Fibroblast of peridontal ligament (primary cell): ENCODE results near the gene TMPRSS6.
A peak's percentile ranks its signal among the peaks of the same experiment; 100 is the strongest.
"Not testable (repeated sequence)": the region's sequence is repeated elsewhere in the genome, so short reads cannot be mapped to it uniquely, and the experiment has no call there.

Experiments used
- DNase-seq: peaks from one replicate; pipeline ENCODE4 v3.0.0-alpha.2; 2010; ENCODE audit errors: extremely low read depth

TMPRSS6 gene

GRCh38 chr22:37088750-37089408, 20.6 kb downstream of the TMPRSS6 start:
- DNase-seq: no peak

GRCh38 chr22:37088108-37088605, 21.4 kb downstream of the TMPRSS6 start:
- no peak for DNase-seq

- DNase-seq: no peak
Measured at GRCh38 chr22:37086184-37086583, 23.3 kb downstream of the TMPRSS6 start.

- no peak for DNase-seq
Measured at GRCh38 chr22:37084385-37084784, 25.1 kb downstream of the TMPRSS6 start.

- DNase-seq: no peak
Measured at GRCh38 chr22:37083914-37084313, 25.6 kb downstream of the TMPRSS6 start.

GRCh38 chr22:37082251-37082873, 27.2 kb downstream of the TMPRSS6 start:
- DNase-seq: no peak

GRCh38 chr22:37080838-37081237, 28.7 kb downstream of the TMPRSS6 start:
- DNase-seq: no peak

GRCh38 chr22:37080438-37080837, 29.1 kb downstream of the TMPRSS6 start:
- DNase-seq: no peak

GRCh38 chr22:37079668-37080171, 29.8 kb downstream of the TMPRSS6 start:
- DNase-seq: peak; percentile 4

- no peak for DNase-seq
Measured at GRCh38 chr22:37079158-37079557, 30.4 kb downstream of the TMPRSS6 start.

- peak; percentile 39 for DNase-seq
Measured at GRCh38 chr22:37077802-37078448, 31.6 kb downstream of the TMPRSS6 start.

- no peak for DNase-seq
Measured at GRCh38 chr22:37075822-37076433, 33.6 kb downstream of the TMPRSS6 start.

- no peak for DNase-seq
Measured at GRCh38 chr22:37075046-37075445, 34.5 kb downstream of the TMPRSS6 start.

- no peak for DNase-seq
Measured at GRCh38 chr22:37074537-37074936, 35.0 kb downstream of the TMPRSS6 start.

GRCh38 chr22:37072673-37073072, 36.8 kb downstream of the TMPRSS6 start:
- DNase-seq: no peak

GRCh38 chr22:37071850-37072592, 37.5 kb downstream of the TMPRSS6 start:
- not testable (repeated sequence) for DNase-seq

- DNase-seq: no peak
Measured at GRCh38 chr22:37070744-37071143, 38.8 kb downstream of the TMPRSS6 start.

GRCh38 chr22:37070334-37070733, 39.2 kb downstream of the TMPRSS6 start:
- DNase-seq: no peak

- DNase-seq: no peak
Measured at GRCh38 chr22:37069719-37070118, 39.8 kb downstream of the TMPRSS6 start.

- no peak for DNase-seq
Measured at GRCh38 chr22:37069319-37069718, 40.2 kb downstream of the TMPRSS6 start.

- no peak for DNase-seq
Measured at GRCh38 chr22:37068859-37069258, 40.7 kb downstream of the TMPRSS6 start.

- DNase-seq: no peak
Measured at GRCh38 chr22:37067428-37067827, 42.1 kb downstream of the TMPRSS6 start.
